ENCODE measurements around the gene GJD2. TPM values are rescaled to one million over a fixed set of nuclear protein-coding genes. Genes with fewer than 3 reads are reported as not detected.
A peak's percentile ranks its signal among the peaks of the same experiment; 100 is the strongest.

The GJD2 gene
- polyA plus RNA-seq, 3 donors: not detected

GRCh38 chr15:34721802-34722438, 32.9 kb downstream of the GJD2 start:
- peaks cover 24 to 39% (median 29%) of the 10 kb centered on the region in 3 donors for H3K27me3 Mint-ChIP-seq (ENCODE audit: low read depth in 3 of 3)
- 6% methylated on average over 17 of the region's 30 CpGs for WGBS (ENCODE audit: insufficient coverage)

GRCh38 chr15:34721157-34721801, 33.5 kb downstream of the GJD2 start:
- Histone ChIP-seq H3K4me2 (replicated peaks; ENCODE audit: extremely low read depth, low read length, poor library complexity, severe bottlenecking) (no peak overlapping the region), H2AFZ (ENCODE audit: insufficient read depth, low read depth, low read length, poor library complexity, severe bottlenecking) (no peak overlapping the region), H3K4me3 (replicated peaks in 1 of 3; ENCODE audit: low read depth in 2 of 3, low read length in 3 of 3) (no peak overlapping the region), H3K27me3 (ENCODE audit: control insufficient read depth in 2 of 2, insufficient read depth in 2 of 2, low read length in 2 of 2) (peaks cover 7 to 34% of the 10 kb centered on the region in 2 donors), H4K20me1 (ENCODE audit: insufficient read depth, low read length) (no peaks in the 10 kb centered on the region), H3K9me3 (replicated peaks in 1 of 2; ENCODE audit: control insufficient read depth in 1 of 2, insufficient read depth in 1 of 2, low read length in 2 of 2) (no peaks in the 10 kb centered on the region), H3K27ac (ENCODE audit: low read depth in 1 of 2, low read length in 2 of 2) (no peak overlapping the region), H3K79me2 (ENCODE audit: insufficient read depth, low read length) (no peaks in the 10 kb centered on the region), H3K9ac (ENCODE audit: insufficient read depth, low read length, poor library complexity, severe bottlenecking) (no peak overlapping the region), H3K4me1 (ENCODE audit: control insufficient read depth in 1 of 2, insufficient read depth in 2 of 2, low read length in 2 of 2) (no peaks in the 10 kb centered on the region), H3K36me3 (replicated peaks in 1 of 2; ENCODE audit: control insufficient read depth in 1 of 2, insufficient read depth in 2 of 2, low read length in 2 of 2) (no peaks in the 10 kb centered on the region)
- no peaks in the 10 kb centered on the region for H3K36me3 Mint-ChIP-seq
- peak overlapping the region in 1 of 2 donors; percentile 55 for H3K4me3 Mint-ChIP-seq
- no peak overlapping the region for H3K27ac Mint-ChIP-seq
- TF ChIP-seq, protein P1, sequence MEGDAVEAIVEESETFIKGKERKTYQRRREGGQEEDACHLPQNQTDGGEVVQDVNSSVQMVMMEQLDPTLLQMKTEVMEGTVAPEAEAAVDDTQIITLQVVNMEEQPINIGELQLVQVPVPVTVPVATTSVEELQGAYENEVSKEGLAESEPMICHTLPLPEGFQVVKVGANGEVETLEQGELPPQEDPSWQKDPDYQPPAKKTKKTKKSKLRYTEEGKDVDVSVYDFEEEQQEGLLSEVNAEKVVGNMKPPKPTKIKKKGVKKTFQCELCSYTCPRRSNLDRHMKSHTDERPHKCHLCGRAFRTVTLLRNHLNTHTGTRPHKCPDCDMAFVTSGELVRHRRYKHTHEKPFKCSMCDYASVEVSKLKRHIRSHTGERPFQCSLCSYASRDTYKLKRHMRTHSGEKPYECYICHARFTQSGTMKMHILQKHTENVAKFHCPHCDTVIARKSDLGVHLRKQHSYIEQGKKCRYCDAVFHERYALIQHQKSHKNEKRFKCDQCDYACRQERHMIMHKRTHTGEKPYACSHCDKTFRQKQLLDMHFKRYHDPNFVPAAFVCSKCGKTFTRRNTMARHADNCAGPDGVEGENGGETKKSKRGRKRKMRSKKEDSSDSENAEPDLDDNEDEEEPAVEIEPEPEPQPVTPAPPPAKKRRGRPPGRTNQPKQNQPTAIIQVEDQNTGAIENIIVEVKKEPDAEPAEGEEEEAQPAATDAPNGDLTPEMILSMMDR (IDR thresholded peaks at IDR 0.05): no peak
- DNase-seq: no peak
- WGBS (ENCODE audit: insufficient coverage): no CpG with 5 or more reads among the region's 7 CpGs
- H3K4me1 Mint-ChIP-seq: no peaks in the 10 kb centered on the region
- H3K9me3 Mint-ChIP-seq: peaks cover 0 to 3% (median 0%) of the 10 kb centered on the region in 7 donors
- intact Hi-C loops (cut with micrococcal nuclease): no loop called here
- H3K27me3 Mint-ChIP-seq (ENCODE audit: low read depth in 3 of 3): peaks cover 24 to 39% (median 31%) of the 10 kb centered on the region in 3 donors

More at GRCh38 chr15:34721802-34722438, 32.9 kb downstream of the GJD2 start:
- Mint-ChIP-seq H3K9me3 (peaks cover 0 to 3% (median 0%) of the 10 kb centered on the region in 7 donors), H3K36me3 (no peaks in the 10 kb centered on the region), H3K27ac (no peak overlapping the region), H3K4me3 (peak overlapping the region in 1 of 2 donors; percentile 55), H3K4me1 (no peaks in the 10 kb centered on the region)
- Histone ChIP-seq H3K27ac (ENCODE audit: low read depth in 1 of 2, low read length in 2 of 2) (no peak overlapping the region), H3K9ac (ENCODE audit: insufficient read depth, low read length, poor library complexity, severe bottlenecking) (no peak overlapping the region), H3K4me3 (replicated peaks in 1 of 3; ENCODE audit: low read depth in 2 of 3, low read length in 3 of 3) (no peak overlapping the region), H3K9me3 (replicated peaks in 1 of 2; ENCODE audit: control insufficient read depth in 1 of 2, insufficient read depth in 1 of 2, low read length in 2 of 2) (no peaks in the 10 kb centered on the region), H3K27me3 (ENCODE audit: control insufficient read depth in 2 of 2, insufficient read depth in 2 of 2, low read length in 2 of 2) (peaks cover 7 to 34% of the 10 kb centered on the region in 2 donors), H3K36me3 (replicated peaks in 1 of 2; ENCODE audit: control insufficient read depth in 1 of 2, insufficient read depth in 2 of 2, low read length in 2 of 2) (no peaks in the 10 kb centered on the region), H3K4me2 (replicated peaks; ENCODE audit: extremely low read depth, low read length, poor library complexity, severe bottlenecking) (no peak overlapping the region), H3K79me2 (ENCODE audit: insufficient read depth, low read length) (no peaks in the 10 kb centered on the region), H2AFZ (ENCODE audit: insufficient read depth, low read depth, low read length, poor library complexity, severe bottlenecking) (no peak overlapping the region), H4K20me1 (ENCODE audit: insufficient read depth, low read length) (no peaks in the 10 kb centered on the region), H3K4me1 (ENCODE audit: control insufficient read depth in 1 of 2, insufficient read depth in 2 of 2, low read length in 2 of 2) (no peaks in the 10 kb centered on the region)
- DNase-seq: no peak
- TF ChIP-seq, protein P1 (IDR thresholded peaks at IDR 0.05): no peak
- intact Hi-C loops (cut with micrococcal nuclease): no loop called here

All from CD14-positive monocyte (primary cell).